Measurements from ENCODE around the gene UPK2. TPM values are rescaled to one million over a fixed set of nuclear protein-coding genes. Genes with fewer than 3 reads are reported as not detected.
"Not testable (repeated sequence)": the region's sequence is repeated elsewhere in the genome, so short reads cannot be mapped to it uniquely, and the experiment has no call there.

UPK2 gene
- total RNA-seq, 2 experiments from 2014 or later, result 0.19 to 0.32 TPM

DNA sequence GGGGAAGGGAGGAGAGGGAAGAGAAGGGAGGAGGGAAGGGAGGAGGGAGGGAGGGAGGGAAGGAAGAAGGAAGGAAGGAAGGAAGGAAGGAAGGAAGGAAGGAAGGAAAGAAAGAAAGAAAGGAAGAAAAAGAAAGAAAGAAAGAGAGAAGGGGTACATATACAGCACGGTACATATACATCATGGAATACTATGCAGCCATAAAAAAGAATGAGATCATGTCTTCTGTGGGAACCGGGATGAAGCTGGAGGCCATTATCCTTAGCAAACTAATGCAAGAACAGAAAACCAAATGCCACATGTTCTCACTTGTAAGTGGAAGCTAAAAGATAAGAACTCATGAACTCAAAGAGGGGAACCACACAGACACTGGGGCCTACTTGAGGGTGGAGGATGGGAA is 13.4 kb downstream of the UPK2 start:
- H3K9me3 Mint-ChIP-seq (ENCODE audit: low read depth); H3K4me3 Mint-ChIP-seq; ATAC-seq; H3K4me1 Mint-ChIP-seq; H3K36me3 Mint-ChIP-seq (ENCODE audit: low read depth); POLR2A ChIA-PET; H3K27ac Mint-ChIP-seq; intact Hi-C loops (cut with DNase I, micrococcal nuclease); CTCF ChIA-PET; DNase-seq: not testable (repeated sequence)
- H3K27me3 Mint-ChIP-seq, result peaks cover 12% of the 10 kb centered on the region

DNA sequence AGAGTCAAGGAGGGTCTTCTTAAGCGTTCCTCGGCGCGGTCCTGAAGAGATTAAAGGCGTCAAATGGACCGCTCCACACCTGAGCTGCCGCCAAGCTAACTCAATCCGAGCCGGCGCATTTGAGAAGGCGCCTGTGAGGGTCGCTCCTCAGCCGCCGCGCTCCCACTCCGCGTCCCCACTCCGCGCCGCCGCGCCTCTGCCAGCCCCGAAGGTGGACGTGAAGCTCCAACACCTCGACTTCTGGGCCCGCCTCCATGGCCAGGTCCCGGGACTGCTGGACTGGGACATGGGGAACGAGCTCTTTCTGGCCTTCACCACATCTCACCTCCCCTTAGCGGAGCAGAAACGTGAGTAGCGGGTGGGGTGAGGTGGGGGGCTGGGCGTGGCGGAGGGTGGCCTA is 15.5 kb downstream of the UPK2 start, which contains the start of gene FOXR1:
FOXR1 (plus strand) TSS at position 116 of the 400 bp plus-strand sequence; CDS start at position 287, 171 bp downstream.
- DNase-seq, result no peak
- intact Hi-C loops (cut with DNase I, micrococcal nuclease), result no loop called here
- Mint-ChIP-seq H3K27me3 (peaks cover 19% of the 10 kb centered on the region), H3K4me1 (no peaks in the 10 kb centered on the region), H3K4me3 (no peak within 1 kb of the TSS), H3K36me3 (ENCODE audit: low read depth) (no peaks in the 10 kb centered on the region), H3K27ac (no peak within 1 kb of the TSS), H3K9me3 (ENCODE audit: low read depth) (no peaks in the 10 kb centered on the region)
- CTCF ChIA-PET, result interaction anchor here (0.6 kb wide), 1 partner anchor 32 kb away, joined by 3 read pairs; no protein-coding TSS in a partner anchor
- ATAC-seq, result no peak
- POLR2A ChIA-PET, result no interaction called here

DNA sequence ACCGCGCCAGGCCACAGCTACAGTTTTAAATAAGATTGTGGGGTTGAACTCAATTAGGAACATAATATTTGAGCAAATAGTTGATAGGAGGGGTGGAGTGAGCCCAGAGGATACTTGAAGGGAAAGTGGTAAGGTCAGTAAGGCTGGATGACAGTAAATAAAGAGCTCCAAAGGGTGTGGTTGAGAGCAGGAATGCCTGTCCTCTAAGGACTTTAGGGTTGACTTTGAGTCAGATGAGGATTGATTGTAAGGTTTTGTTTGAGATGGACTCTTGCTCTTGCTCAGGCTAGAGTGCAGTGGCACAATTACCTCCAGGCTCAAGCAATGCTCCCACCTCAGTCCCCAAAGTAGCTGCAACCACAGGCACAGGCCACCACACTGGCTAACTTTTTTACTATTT is 17.9 kb downstream of the UPK2 start:
- ATAC-seq (no peak), DNase-seq (no peak)
- Mint-ChIP-seq H3K36me3 (ENCODE audit: low read depth) (no peaks in the 10 kb centered on the region), H3K9me3 (ENCODE audit: low read depth) (no peaks in the 10 kb centered on the region), H3K4me1 (no peaks in the 10 kb centered on the region), H3K4me3 (no peak overlapping the region), H3K27ac (no peak overlapping the region), H3K27me3 (peaks cover 19% of the 10 kb centered on the region)
- POLR2A ChIA-PET, result no interaction called here
- intact Hi-C loops (cut with DNase I, micrococcal nuclease), result no loop called here
- CTCF ChIA-PET, result interaction anchor here (0.6 to 1.4 kb wide), 3 partner anchors 16 to 304 kb away, joined by 3 to 5 read pairs (median 3); no protein-coding TSS in a partner anchor

DNA sequence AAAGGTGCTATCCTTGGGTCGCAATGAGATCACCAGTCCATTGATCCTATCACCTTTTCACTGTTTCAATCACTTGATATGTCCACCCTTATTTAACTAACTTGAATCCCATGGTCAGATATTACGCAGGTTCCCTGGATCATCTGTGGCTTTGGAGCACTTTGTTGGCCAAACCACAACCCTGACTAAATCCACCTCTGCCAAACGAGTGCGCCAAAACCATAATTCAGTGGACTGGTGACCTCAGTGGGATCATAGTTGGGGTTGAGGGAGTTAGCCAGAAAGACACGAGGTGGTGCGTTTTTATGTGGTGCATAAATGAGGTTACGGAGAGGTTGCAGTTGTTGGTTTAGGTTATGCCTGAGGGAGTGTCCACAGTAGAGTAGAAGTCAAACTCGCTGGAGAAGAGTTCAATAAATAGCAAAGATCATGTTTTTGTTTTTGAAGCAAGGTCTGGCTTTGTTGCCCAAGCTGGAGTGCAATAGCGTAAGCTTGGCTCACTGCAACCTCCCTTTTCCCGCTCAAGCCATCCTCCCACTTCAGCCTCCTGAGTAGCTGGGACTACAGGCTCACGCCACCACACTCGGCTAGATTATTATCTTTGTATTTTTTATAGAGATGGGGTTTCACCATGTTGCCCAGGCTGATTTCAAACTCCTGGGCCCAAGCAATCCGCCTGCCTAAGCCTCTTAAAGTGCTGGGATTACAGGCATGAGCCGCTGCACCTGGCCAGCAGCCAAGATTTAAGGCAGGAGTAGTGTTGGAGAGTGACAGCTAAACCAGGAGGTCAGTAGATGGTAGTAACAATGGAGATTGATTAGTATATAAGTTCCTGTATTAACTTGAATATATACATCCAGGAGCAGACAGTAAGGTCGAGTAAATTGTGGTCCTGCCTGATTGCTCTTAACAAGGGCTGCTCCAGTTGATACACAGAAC is 19.9 kb downstream of the UPK2 start:
- CTCF ChIA-PET, result interaction anchor here (0.5 kb wide), 1 partner anchor 54 kb away, joined by 3 read pairs; no protein-coding TSS in a partner anchor
- peaks cover 14% of the 10 kb centered on the region for H3K27me3 Mint-ChIP-seq
- POLR2A ChIA-PET, result no interaction called here
- H3K4me3 Mint-ChIP-seq, result no peak overlapping the region
- DNase-seq, result no peak
- H3K4me1 Mint-ChIP-seq, result no peaks in the 10 kb centered on the region
- no peaks in the 10 kb centered on the region for H3K9me3 Mint-ChIP-seq (ENCODE audit: low read depth)
- intact Hi-C loops (cut with DNase I, micrococcal nuclease), result no loop called here
- H3K36me3 Mint-ChIP-seq (ENCODE audit: low read depth), result no peaks in the 10 kb centered on the region
- no peak overlapping the region for H3K27ac Mint-ChIP-seq
- no peak for ATAC-seq

DNA sequence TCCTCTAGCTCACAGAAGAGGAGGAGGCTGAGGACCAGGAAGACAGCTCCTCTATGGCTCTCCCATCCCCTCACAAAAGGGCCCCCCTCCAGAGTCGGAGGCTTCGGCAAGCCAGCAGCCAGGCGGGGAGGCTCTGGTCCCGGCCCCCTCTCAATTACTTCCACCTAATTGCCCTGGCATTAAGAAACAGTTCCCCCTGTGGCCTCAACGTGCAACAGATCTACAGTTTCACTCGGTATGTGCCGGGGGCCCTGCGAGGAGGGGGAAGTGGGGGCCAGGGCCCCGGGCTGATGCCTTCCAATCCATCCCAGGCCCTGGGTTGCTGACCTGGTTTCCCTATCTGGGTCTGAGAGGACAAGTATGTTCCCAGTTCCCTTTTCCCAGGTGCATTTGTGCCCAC is 23.3 kb downstream of the UPK2 start:
- Mint-ChIP-seq H3K9me3 (ENCODE audit: low read depth) (no peaks in the 10 kb centered on the region), H3K4me1 (no peaks in the 10 kb centered on the region), H3K36me3 (ENCODE audit: low read depth) (no peaks in the 10 kb centered on the region), H3K27me3 (peaks cover 7% of the 10 kb centered on the region), H3K4me3 (no peak overlapping the region), H3K27ac (no peak overlapping the region)
- ChIA-PET POLR2A (no interaction called here), CTCF (no interaction called here)
- intact Hi-C loops (cut with DNase I, micrococcal nuclease), result no loop called here
- peak; percentile 42 for ATAC-seq
- no peak for DNase-seq

DNA sequence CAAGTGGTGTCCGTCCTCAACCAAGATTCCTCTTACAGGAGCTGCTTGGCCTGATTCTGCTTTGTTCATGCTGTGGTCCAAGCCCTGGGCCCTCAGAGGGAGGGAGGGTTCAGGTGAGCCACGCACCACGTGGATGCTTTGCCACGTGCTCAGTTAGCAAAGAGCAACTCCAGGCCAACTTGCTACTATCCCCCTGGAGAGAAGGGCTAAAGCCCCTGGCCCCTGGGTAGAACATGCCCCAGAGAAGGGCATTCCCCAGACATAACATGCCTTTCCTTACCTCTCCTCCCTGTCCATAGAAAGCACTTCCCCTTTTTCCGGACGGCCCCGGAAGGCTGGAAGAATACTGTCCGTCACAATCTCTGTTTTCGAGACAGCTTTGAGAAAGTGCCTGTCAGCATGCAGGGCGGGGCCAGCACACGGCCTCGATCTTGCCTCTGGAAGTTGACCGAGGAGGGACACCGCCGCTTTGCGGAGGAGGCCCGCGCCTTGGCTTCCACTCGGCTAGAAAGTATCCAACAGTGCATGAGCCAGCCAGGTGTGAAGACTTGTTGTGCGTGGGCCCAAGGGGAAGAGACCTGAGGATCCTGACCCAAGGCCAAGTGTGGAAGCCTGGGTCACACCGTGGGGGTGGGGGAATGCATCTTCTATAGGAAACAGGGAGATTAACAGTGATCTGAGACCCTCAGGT is 24.2 kb downstream of the UPK2 start:
- no peak overlapping the region for H3K27ac Mint-ChIP-seq
- no peaks in the 10 kb centered on the region for H3K9me3 Mint-ChIP-seq (ENCODE audit: low read depth)
- H3K36me3 Mint-ChIP-seq (ENCODE audit: low read depth), result no peaks in the 10 kb centered on the region
- no peak for ATAC-seq
- no peak overlapping the region for H3K4me3 Mint-ChIP-seq
- ChIA-PET CTCF (no interaction called here), POLR2A (no interaction called here)
- peaks cover 3% of the 10 kb centered on the region for H3K27me3 Mint-ChIP-seq
- intact Hi-C loops (cut with DNase I, micrococcal nuclease), result no loop called here
- no peaks in the 10 kb centered on the region for H3K4me1 Mint-ChIP-seq
- DNase-seq, result no peak

DNA sequence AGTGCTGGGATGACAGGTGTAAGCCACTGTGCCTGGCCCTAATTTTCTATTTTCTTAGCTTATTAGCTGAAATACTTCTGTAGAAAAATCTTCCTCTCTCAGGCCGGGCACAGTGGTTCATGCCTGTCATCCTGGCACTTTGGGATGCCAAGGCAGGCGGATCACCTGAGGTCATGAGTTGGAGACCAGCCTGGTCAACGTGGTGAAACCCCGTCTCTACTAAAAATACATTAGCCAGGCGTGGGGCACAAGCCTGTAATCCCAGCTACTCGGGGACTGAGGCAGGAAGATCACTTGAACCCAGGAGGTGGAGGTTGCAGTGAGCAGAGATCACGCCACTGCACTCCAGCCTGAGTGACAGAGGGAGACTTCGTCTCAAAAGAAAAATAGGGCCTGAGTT is 28.2 kb downstream of the UPK2 start:
- H3K9me3 Mint-ChIP-seq (ENCODE audit: low read depth); POLR2A ChIA-PET; ATAC-seq; H3K36me3 Mint-ChIP-seq (ENCODE audit: low read depth); H3K27me3 Mint-ChIP-seq; intact Hi-C loops (cut with DNase I, micrococcal nuclease); H3K27ac Mint-ChIP-seq; H3K4me1 Mint-ChIP-seq; H3K4me3 Mint-ChIP-seq; DNase-seq: not testable (repeated sequence)
- CTCF ChIA-PET, result interaction anchor here (0.6 to 1.4 kb wide), 2 partner anchors 215 to 294 kb away, joined by 3 to 5 read pairs; no protein-coding TSS in a partner anchor

DNA sequence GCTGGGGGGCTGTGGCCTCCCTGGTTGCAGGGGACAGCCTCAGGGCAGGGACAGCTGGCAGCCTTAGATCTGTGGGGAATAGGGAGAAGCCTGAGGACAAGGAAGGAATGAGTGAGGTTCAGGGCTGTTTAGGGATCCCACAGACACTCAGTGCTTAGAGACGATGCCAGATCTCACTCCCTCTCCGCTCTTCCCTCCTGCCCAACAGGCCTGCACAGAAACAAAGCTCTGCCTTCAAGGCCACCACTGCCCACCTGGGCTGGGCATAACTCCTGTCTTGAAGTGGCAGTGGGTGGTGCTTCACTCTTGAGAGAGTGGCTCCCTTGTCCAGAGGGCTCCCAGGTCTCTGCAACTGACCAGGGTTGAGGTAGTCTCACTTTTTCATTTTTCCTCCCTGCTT is 28.7 kb downstream of the UPK2 start:
- POLR2A ChIA-PET, result no interaction called here
- Mint-ChIP-seq H3K27ac (no peak overlapping the region), H3K4me3 (no peak overlapping the region), H3K36me3 (ENCODE audit: low read depth) (no peaks in the 10 kb centered on the region), H3K27me3 (no peaks in the 10 kb centered on the region), H3K4me1 (no peaks in the 10 kb centered on the region), H3K9me3 (ENCODE audit: low read depth) (no peaks in the 10 kb centered on the region)
- intact Hi-C loops (cut with DNase I, micrococcal nuclease), result no loop called here
- DNase-seq, result no peak
- no peak for ATAC-seq
- CTCF ChIA-PET, result interaction anchor here (0.7 to 1.4 kb wide), 2 partner anchors 55 to 295 kb away, joined by 3 to 5 read pairs; no protein-coding TSS in a partner anchor

DNA sequence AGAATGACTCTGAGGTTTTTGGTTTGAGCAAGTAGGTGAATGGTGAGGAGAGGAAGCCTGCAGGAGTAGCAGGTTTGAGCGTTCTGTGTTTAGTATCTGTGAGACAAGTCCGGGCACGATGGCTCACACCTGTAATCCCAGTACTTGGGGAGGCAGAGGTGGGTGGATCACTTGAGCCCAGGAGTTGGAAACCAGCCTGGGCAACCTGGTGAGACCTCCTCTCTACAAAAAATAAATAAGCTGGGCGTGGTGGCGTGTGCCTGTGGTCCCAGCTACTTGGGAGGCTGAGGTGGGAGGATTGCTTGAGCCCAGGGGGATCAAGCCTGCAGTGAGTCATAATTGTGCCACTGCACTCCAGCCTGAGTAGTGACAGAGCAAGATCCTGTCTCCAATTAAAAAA is 32.2 kb downstream of the UPK2 start:
- peaks cover 8% of the 10 kb centered on the region for H3K36me3 Mint-ChIP-seq (ENCODE audit: low read depth)
- DNase-seq (no peak), ATAC-seq (no peak)
- no peak overlapping the region for H3K27ac Mint-ChIP-seq
- H3K4me3 Mint-ChIP-seq, result no peak overlapping the region
- H3K4me1 Mint-ChIP-seq, result no peaks in the 10 kb centered on the region
- ChIA-PET POLR2A (no interaction called here), CTCF (no interaction called here)
- intact Hi-C loops (cut with DNase I, micrococcal nuclease), result no loop called here
- no peaks in the 10 kb centered on the region for H3K27me3 Mint-ChIP-seq
- H3K9me3 Mint-ChIP-seq (ENCODE audit: low read depth), result no peaks in the 10 kb centered on the region

DNA sequence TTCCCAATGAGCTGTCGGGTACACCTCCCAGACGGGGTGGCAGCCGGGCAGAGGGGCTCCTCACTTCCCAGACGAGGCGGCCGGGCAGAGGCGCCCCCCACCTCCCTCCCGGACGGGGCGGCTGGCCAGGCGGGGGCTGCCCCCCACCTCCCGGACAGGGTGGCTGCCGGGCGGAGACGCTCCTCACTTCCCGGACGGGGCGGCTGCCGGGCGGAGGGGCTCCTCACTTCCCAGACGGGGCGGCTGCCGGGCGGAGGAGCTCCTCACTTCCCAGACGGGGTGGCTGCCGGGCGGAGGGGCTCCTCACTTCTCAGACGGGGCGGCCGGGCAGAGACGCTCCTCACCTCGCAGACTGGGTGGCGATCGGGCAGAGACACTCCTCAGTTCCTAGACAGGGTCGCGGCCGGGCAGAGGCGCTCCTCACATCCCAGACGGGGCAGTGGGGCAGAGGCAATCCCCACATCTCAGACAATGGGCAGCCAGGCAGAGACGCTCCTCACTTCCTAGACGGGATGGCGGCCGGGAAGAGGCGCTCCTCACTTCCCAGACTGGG is 35.5 kb downstream of the UPK2 start:
- CTCF ChIA-PET, H3K27ac Mint-ChIP-seq: not testable (repeated sequence)

DNA sequence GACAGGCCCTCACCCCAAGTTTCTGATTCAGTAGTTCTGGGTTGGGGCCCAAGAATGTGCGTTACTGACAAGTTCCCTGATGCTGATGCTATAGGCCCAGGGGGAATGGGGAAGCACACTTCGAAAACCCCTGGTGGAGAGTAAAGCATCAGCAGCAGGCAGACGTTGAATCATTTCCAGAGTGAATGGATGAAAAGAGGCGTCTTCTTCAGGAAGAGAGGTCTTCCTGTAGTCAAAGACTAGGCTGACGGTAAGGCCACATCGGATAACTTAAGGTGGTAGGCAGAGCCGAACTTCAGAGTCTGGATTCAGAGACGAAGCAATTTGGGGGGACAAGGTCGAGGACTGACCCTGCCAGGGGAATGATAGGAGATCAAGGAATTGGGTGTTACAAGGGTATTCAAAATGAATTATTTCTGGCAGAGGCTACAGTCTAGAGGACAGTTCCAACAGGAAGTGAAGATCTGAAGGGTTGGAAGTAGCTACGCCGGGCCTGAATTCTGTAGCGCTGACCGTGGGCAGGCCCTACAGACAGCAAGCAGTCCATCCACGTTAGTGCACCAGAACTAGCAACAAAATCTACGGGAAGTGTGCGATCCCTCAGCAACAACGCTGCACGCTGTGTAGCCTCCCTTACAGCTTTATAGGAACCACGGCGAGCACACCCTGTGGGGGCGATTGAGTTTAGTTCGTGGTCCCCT is 41.0 kb downstream of the UPK2 start:
- peaks cover 32% of the 10 kb centered on the region for H3K4me1 Mint-ChIP-seq
- no peaks in the 10 kb centered on the region for H3K27me3 Mint-ChIP-seq
- ChIA-PET CTCF (interaction anchor here (0.6 to 2.0 kb wide), 9 partner anchors 22 to 204 kb away, joined by 3 to 5 read pairs (median 4); partner anchors contain the start of gene HYOU1), POLR2A (interaction anchor here (0.6 to 1.6 kb wide), 10 partner anchors 17 to 230 kb away, joined by 3 to 6 read pairs (median 4); partner anchors contain the start of genes CXCR5, DPAGT1, RPS25 and TRAPPC4)
- no peaks in the 10 kb centered on the region for H3K9me3 Mint-ChIP-seq (ENCODE audit: low read depth)
- ATAC-seq (peak; percentile 62), DNase-seq (peak; percentile 70)
- intact Hi-C loops (cut with DNase I, micrococcal nuclease), result loop anchor here (1.0 to 5.0 kb wide), 5 partner anchors 67 to 425 kb away; partner anchors contain the start of genes ARCN1 (in 1 of the 2) and DDX6 (in 1 of the 2)
- H3K36me3 Mint-ChIP-seq (ENCODE audit: low read depth), result peaks cover 41% of the 10 kb centered on the region
- peak overlapping the region; percentile 98 for H3K27ac Mint-ChIP-seq
- H3K4me3 Mint-ChIP-seq, result peak overlapping the region; percentile 88

More for the DNA sequence above, 35.5 kb downstream of the UPK2 start:
- intact Hi-C loops (cut with DNase I, micrococcal nuclease); H3K4me3 Mint-ChIP-seq; H3K9me3 Mint-ChIP-seq (ENCODE audit: low read depth); ATAC-seq; H3K27me3 Mint-ChIP-seq; POLR2A ChIA-PET; DNase-seq; H3K4me1 Mint-ChIP-seq: not testable (repeated sequence)
- peaks cover 19% of the 10 kb centered on the region for H3K36me3 Mint-ChIP-seq (ENCODE audit: low read depth)

All from activated CD4-positive, alpha-beta T cell treated with anti-CD3 and anti-CD28 coated beads for 36 hours (primary cell).